Endothelial cell of umbilical vein (primary cell): Measurements from ENCODE around the gene XRN2. TPM values are rescaled to one million over a fixed set of nuclear protein-coding genes. Genes with fewer than 3 reads are reported as not detected.

Experiments
- BruUV-seq: library from RNA; stranded (reverse); fragments of 400-500 nt; replicated peaks from 2 replicates; lab custom pipeline; 2021; lab: Mats Ljungman, UMichigan
- CTCF ChIA-PET: fragments of 300-600, 350-600 bp; sonication (Branson Sonifier 250); formaldehyde crosslinking; loops from one replicate; lab custom pipeline; 2021; ENCODE audit warnings: antibody characterized with exemption, inconsistent platforms; lab: Charles Lee
- POLR2A ChIA-PET: fragments of 300-600, 350-600 bp; sonication (Branson Sonifier 250); formaldehyde crosslinking; loops from one replicate; lab custom pipeline; 2021; ENCODE audit warnings: antibody characterized with exemption, inconsistent platforms; lab: Charles Lee
- DNase-seq: peaks from one replicate; pipeline ENCODE4 v3.0.0-alpha.2; 2011; ENCODE audit warnings: low read depth, low spot score
- FAIRE-seq: peaks from 2 replicates; lab custom pipeline; 2011; peaks lifted over from hg19 to GRCh38; lab: Jason Lieb, UNC
- H2AFZ ChIP-seq: 2 replicates; pipeline ENCODE4 v1.6.0; 2012; ENCODE audit warnings: low read depth, low read length, control low read depth, inconsistent platforms
- H3K27ac ChIP-seq: 2 replicates; pipeline ENCODE4 v1.5.1; 2011; ENCODE audit warnings: low read depth, mild to moderate bottlenecking, control low read depth, low read length, moderate library complexity; ENCODE audit not compliant: insufficient read depth
- H3K27me3 ChIP-seq, 2 experiments: 2 replicates each; pipeline versions ENCODE4 v1.6.0 to v1.6.1; 2011; ENCODE audit warnings: low read length in 2 of 2, mixed read lengths in 1 of 2; ENCODE audit not compliant: control insufficient read depth in 2 of 2, insufficient read depth in 2 of 2
- H3K36me3 ChIP-seq, 2 experiments: 2 replicates in 1 of 2; 3 replicates in 1 of 2; pipeline ENCODE4 v1.5.1; 2011; ENCODE audit warnings: low read length in 2 of 2, mild to moderate bottlenecking in 1 of 2, moderate library complexity in 1 of 2; ENCODE audit not compliant: control insufficient read depth in 2 of 2, insufficient read depth in 2 of 2; ENCODE audit errors: extremely low read depth in 1 of 2
- H3K4me1 ChIP-seq: 3 replicates; pipeline ENCODE4 v1.5.1; 2011; ENCODE audit warnings: mild to moderate bottlenecking, low read length; ENCODE audit not compliant: control insufficient read depth, insufficient read depth; ENCODE audit errors: extremely low read depth
- H3K4me2 ChIP-seq: 2 replicates; pipeline ENCODE4 v1.6.1; 2011; ENCODE audit warnings: low read length, control low read depth, mixed read lengths; ENCODE audit not compliant: insufficient read depth
- H3K4me3 ChIP-seq, 3 experiments: fragments of 200-600 bp in 1 of 3; sonication (generic), shearing (Covaris generic) in 1 of 3; replicated peaks in 1 of 3; 2 replicates each; pipeline ENCODE4 v1.5.1; 2011 to 2016; ENCODE audit warnings: control low read depth in 3 of 3, low read length in 3 of 3, mild to moderate bottlenecking in 2 of 3, inconsistent platforms in 1 of 3, low read depth in 1 of 3, moderate library complexity in 1 of 3; ENCODE audit not compliant: insufficient read depth in 1 of 3
- H3K79me2 ChIP-seq: 2 replicates; pipeline ENCODE4 v1.6.0; 2012; ENCODE audit warnings: low read length, inconsistent platforms; ENCODE audit not compliant: control insufficient read depth, insufficient read depth
- H3K9ac ChIP-seq: replicated peaks from 2 replicates; pipeline ENCODE3; 2011; ENCODE audit warnings: low read length, control low read depth; ENCODE audit not compliant: insufficient read depth; ENCODE audit errors: extremely low read depth
- H3K9me1 ChIP-seq: replicated peaks from 3 replicates; pipeline ENCODE4 v1.6.0; 2011; ENCODE audit warnings: mild to moderate bottlenecking, low read length; ENCODE audit not compliant: control insufficient read depth, insufficient read depth; ENCODE audit errors: extremely low read depth
- H3K9me3 ChIP-seq: replicated peaks from 2 replicates; pipeline ENCODE4 v1.5.1; 2012; ENCODE audit warnings: low read length, inconsistent platforms; ENCODE audit not compliant: control insufficient read depth, insufficient read depth
- H4K20me1 ChIP-seq: replicated peaks from 2 replicates; pipeline ENCODE3; 2011; ENCODE audit warnings: mild to moderate bottlenecking, low read length; ENCODE audit not compliant: control insufficient read depth, insufficient read depth; ENCODE audit errors: extremely low read depth
- CTCF ChIP-seq, 2 donors: IDR thresholded peaks; 1 replicate in 1 of 2; 2 replicates in 1 of 2; pipeline ENCODE4 v1.5.1; 2011; ENCODE audit warnings: low read length in 2 of 2, mild to moderate bottlenecking in 2 of 2, moderate library complexity in 2 of 2, control low read depth in 1 of 2, inconsistent platforms in 1 of 2, low read depth in 1 of 2; ENCODE audit not compliant: insufficient read depth in 1 of 2; ENCODE audit errors: extremely low read depth in 1 of 2
- EZH2 ChIP-seq: IDR thresholded peaks from 2 replicates; pipeline ENCODE4 v1.6.1; 2012; ENCODE audit warnings: borderline replicate concordance, low read depth, mild to moderate bottlenecking, moderate library complexity, low read length, inconsistent platforms; ENCODE audit not compliant: severe bottlenecking
- FOS ChIP-seq: IDR thresholded peaks from 2 replicates; pipeline ENCODE4 v1.6.1; 2011; ENCODE audit warnings: mild to moderate bottlenecking, low read length, moderate library complexity, borderline replicate concordance; ENCODE audit not compliant: insufficient read depth
- GATA2 ChIP-seq: IDR thresholded peaks from 2 replicates; pipeline ENCODE4 v1.7.0; 2011; ENCODE audit warnings: low read depth, mild to moderate bottlenecking, moderate library complexity, mixed read lengths, low read length; ENCODE audit not compliant: insufficient read length, insufficient read depth
- JUN ChIP-seq: IDR thresholded peaks from 2 replicates; pipeline ENCODE4 v1.6.1; 2011; ENCODE audit warnings: borderline replicate concordance, low read depth; ENCODE audit not compliant: insufficient read length, insufficient read depth
- MYC ChIP-seq: IDR thresholded peaks from one replicate; pipeline ENCODE4 v1.6.1; 2011; ENCODE audit warnings: mild to moderate bottlenecking, low read depth, low read length
- POLR2A ChIP-seq: IDR thresholded peaks from 2 replicates; pipeline ENCODE4 v1.6.1; 2012; ENCODE audit warnings: low read depth, mild to moderate bottlenecking, control low read depth, low read length
- POLR2AphosphoS5 ChIP-seq: IDR thresholded peaks from 2 replicates; pipeline ENCODE4 v1.6.1; 2012; ENCODE audit warnings: low read depth, mild to moderate bottlenecking, control low read depth, low read length, moderate library complexity; ENCODE audit not compliant: insufficient read depth
- dilution Hi-C: fragments of 300-500 bp; cut with MboI; formaldehyde crosslinking; loops from one replicate; pipeline ENCODE4 v1.15.0; 2019; ENCODE audit warnings: low sequenced_read_pairs; ENCODE audit not compliant: extremely low pct_ligation_motif_present
- intact Hi-C: fragments of 100-400 bp; cut with micrococcal nuclease; formaldehyde crosslinking; loops from one replicate; pipeline ENCODE4 v1.10.0; 2022
- polyA plus RNA-seq, 4 experiments: library from polyadenylated mRNA; depleted of rRNA in 3 of 4; stranded (reverse) in 3 of 4; unstranded in 1 of 4; fragments of >200 nt; gene quantifications; 2 replicates each; pipeline versions ENCODE4 v1.2.1 to v1.2.3, GENCODE V29; 2011 to 2012; ENCODE audit warnings: missing spikeins in 1 of 4
- total RNA-seq: library from RNA; stranded (reverse); gene quantifications from 2 replicates; pipeline ENCODE4 v1.2.3, GENCODE V29; 2021
- TF ChIP-seq, protein P1 (sequence below): IDR thresholded peaks from 2 replicates; pipeline ENCODE4 v1.6.1; 2011; ENCODE audit not compliant: insufficient read depth, insufficient read length

XRN2 gene
- total and polyA plus RNA-seq, 2 donors (not counting 3 experiments of a cell fraction or from before 2014, with no cell fraction given) = 32.3 to 66.6 TPM

GRCh38 chr20:21326700-21327099 lies 23.6 kb downstream of the XRN2 start:
- Histone ChIP-seq H3K9ac (no peak overlapping the region), H3K79me2 (peaks cover 77% of the 10 kb centered on the region), H3K9me1 (no peaks in the 10 kb centered on the region), H2AFZ (no peak overlapping the region), H3K9me3 (no peaks in the 10 kb centered on the region), H4K20me1 (peaks cover 6% of the 10 kb centered on the region), H3K4me3 (no peak overlapping the region), H3K4me1 (peaks cover 34% of the 10 kb centered on the region), H3K36me3 (no peaks in the 10 kb centered on the region), H3K27ac (no peak overlapping the region), H3K4me2 (no peak overlapping the region), H3K27me3 (no peaks in the 10 kb centered on the region)
- dilution Hi-C loops (no loop called here), intact Hi-C loops (no loop called here)
- POLR2A ChIA-PET = no interaction called here
- CTCF ChIA-PET = no interaction called here
- TF ChIP-seq POLR2A (no peak), CTCF (IDR thresholded peaks at IDR 0.05; ENCODE audit: extremely low read depth in 1 of 2, insufficient read depth in 1 of 2, low read depth in 1 of 2, low read length in 2 of 2) (no peak), FOS (no peak), POLR2AphosphoS5 (no peak), JUN (no peak), EZH2 (no peak), MYC (no peak), GATA2 (no peak)
- TF ChIP-seq, protein P1, sequence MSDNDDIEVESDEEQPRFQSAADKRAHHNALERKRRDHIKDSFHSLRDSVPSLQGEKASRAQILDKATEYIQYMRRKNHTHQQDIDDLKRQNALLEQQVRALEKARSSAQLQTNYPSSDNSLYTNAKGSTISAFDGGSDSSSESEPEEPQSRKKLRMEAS = no peak
- DNase-seq (no peak), FAIRE-seq (no peak)
- no TSS peak for BruUV-seq
